ENCODE data around the gene ZNF407.

GRCh38 chr18:74790451-74790850 lies 192.8 kb downstream of the ZNF407 start:
- no peak for TF ChIP-seq EZH2phosphoT487 (IDR thresholded peaks at IDR 0.05)
- TF ChIP-seq CTCF (IDR thresholded peaks at IDR 0.05) = no peak
- no peak for TF ChIP-seq EZH2 (IDR thresholded peaks at IDR 0.05)

Measured in neural progenitor cell (in vitro differentiated cells).